Measurements from ENCODE around the gene GAP43.
"Not testable (repeated sequence)": the region's sequence is repeated elsewhere in the genome, so short reads cannot be mapped to it uniquely, and the experiment has no call there.

GAP43 gene

GRCh38 chr3:115698851-115699591, 75.7 kb downstream of the GAP43 start:
- no peak for DNase-seq (ENCODE audit: low read depth in 2 of 2)

- DNase-seq (ENCODE audit: low read depth in 2 of 2): no peak
These were observed 76.4 kb downstream of the GAP43 start for GRCh38 chr3:115699706-115700105.

- no peak for DNase-seq (ENCODE audit: low read depth in 2 of 2)
These were observed 79.3 kb downstream of the GAP43 start for GRCh38 chr3:115702598-115702997.

- DNase-seq (ENCODE audit: low read depth in 2 of 2): no peak
These were observed 81.5 kb downstream of the GAP43 start for GRCh38 chr3:115704661-115705338.

- DNase-seq (ENCODE audit: low read depth in 2 of 2): no peak
These were observed 83.1 kb downstream of the GAP43 start for GRCh38 chr3:115706311-115706829.

GRCh38 chr3:115708540-115708939, 85.2 kb downstream of the GAP43 start:
- no peak for DNase-seq (ENCODE audit: low read depth in 2 of 2)

- DNase-seq (ENCODE audit: low read depth in 2 of 2): no peak
These were observed 85.8 kb downstream of the GAP43 start for GRCh38 chr3:115709093-115709492.

- DNase-seq (ENCODE audit: low read depth in 2 of 2): no peak
These were observed 86.6 kb downstream of the GAP43 start for GRCh38 chr3:115709931-115710330.

- DNase-seq (ENCODE audit: low read depth in 2 of 2): no peak
These were observed 87.5 kb downstream of the GAP43 start for GRCh38 chr3:115710799-115711198.

- DNase-seq (ENCODE audit: low read depth in 2 of 2): no peak
These were observed 89.6 kb downstream of the GAP43 start for GRCh38 chr3:115712871-115713270.

- no peak for DNase-seq (ENCODE audit: low read depth in 2 of 2)
These were observed 90.0 kb downstream of the GAP43 start for GRCh38 chr3:115713284-115713683.

GRCh38 chr3:115715241-115715745, 92.0 kb downstream of the GAP43 start:
- DNase-seq (ENCODE audit: low read depth in 2 of 2): no peak

- DNase-seq (ENCODE audit: low read depth in 2 of 2): no peak
These were observed 97.7 kb downstream of the GAP43 start for GRCh38 chr3:115720983-115721382.

- DNase-seq (ENCODE audit: low read depth in 2 of 2): no peak
These were observed 102.5 kb downstream of the GAP43 start for GRCh38 chr3:115725800-115726199.

- DNase-seq (ENCODE audit: low read depth in 2 of 2): no peak
These were observed 103.8 kb downstream of the GAP43 start for GRCh38 chr3:115727135-115727534.

- no peak for DNase-seq (ENCODE audit: low read depth in 2 of 2)
These were observed 104.7 kb downstream of the GAP43 start for GRCh38 chr3:115728013-115728412.

- not testable (repeated sequence) for DNase-seq (ENCODE audit: low read depth in 2 of 2)
These were observed 113.0 kb downstream of the GAP43 start for GRCh38 chr3:115736341-115736740.

- DNase-seq (ENCODE audit: low read depth in 2 of 2): no peak
These were observed 118.3 kb downstream of the GAP43 start for GRCh38 chr3:115741650-115742049.

- not testable (repeated sequence) for DNase-seq (ENCODE audit: low read depth in 2 of 2)
These were observed 121.2 kb downstream of the GAP43 start for GRCh38 chr3:115744516-115744915.

GRCh38 chr3:115752978-115753377, 129.7 kb downstream of the GAP43 start:
- DNase-seq (ENCODE audit: low read depth in 2 of 2): not testable (repeated sequence)

GRCh38 chr3:115758076-115758763, 134.9 kb downstream of the GAP43 start:
- no peak for DNase-seq (ENCODE audit: low read depth in 2 of 2)

GRCh38 chr3:115760716-115761115, 137.4 kb downstream of the GAP43 start:
- no peak for DNase-seq (ENCODE audit: low read depth in 2 of 2)

Measured in stimulated activated CD4-positive, alpha-beta T cell treated with anti-CD3 and anti-CD28 coated beads, Interleukin-15, amount 100 ng/mL, for 48 hours (primary cell).